Measurements from ENCODE around the gene EN2. TPM values are rescaled to one million over a fixed set of nuclear protein-coding genes. Genes with fewer than 3 reads are reported as not detected.
A peak's percentile ranks its signal among the peaks of the same experiment; 100 is the strongest.

Gene EN2
- total RNA-seq, 1 experiment from 2014 or later: 0.07 TPM

DNA sequence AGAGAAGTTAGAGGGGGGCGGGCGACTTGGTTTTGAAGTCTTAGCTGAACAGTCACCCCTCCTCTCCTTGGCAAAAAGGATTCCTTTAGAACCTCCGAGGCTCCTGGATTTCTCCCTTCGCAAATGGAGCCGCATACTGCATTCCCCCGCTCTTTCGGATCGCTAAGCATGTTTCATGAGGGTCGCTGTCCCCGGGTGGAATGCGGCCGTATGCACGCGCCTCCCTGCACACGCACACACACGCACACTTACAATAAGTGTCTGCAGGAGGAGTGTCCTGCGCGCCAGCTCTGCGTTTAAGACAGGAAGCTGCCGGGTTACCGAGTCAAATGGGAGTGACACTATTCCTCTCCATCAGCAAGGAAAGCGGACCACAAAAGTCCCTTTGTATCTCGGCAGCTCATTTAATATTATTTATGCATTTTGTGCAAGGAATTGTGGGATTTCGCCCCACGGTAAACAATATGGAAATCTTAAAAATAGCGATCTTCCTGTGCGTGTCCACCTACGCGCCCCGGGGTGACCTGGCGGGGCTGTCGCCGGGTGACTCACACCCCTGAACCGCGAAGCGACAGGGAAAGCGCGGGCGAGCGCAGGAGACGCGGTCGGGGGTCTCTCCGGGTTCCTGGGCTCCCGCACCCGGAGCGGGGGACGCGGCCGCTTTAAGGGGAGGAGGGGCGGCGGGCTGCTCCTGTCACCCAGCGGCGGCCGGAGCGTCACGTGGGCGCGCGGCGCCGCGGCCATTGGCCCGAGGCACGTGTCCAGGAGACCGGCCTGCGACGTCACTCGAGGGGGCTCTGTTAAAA, 988 bp upstream of the EN2 start:
- peaks cover 95% of the 10 kb centered on the region for H3K27me3 Mint-ChIP-seq (ENCODE audit: low read depth)
- H3K4me2 ChIP-seq (ENCODE audit: insufficient read depth, insufficient read length, low read length): no peak overlapping the region
- no CpG with 5 or more reads among the region's 69 CpGs for WGBS (ENCODE audit: extremely low coverage, insufficient read length, low lambda C conversion rate)

More for the DNA sequence above, 988 bp upstream of the EN2 start:
- Mint-ChIP-seq H3K4me1 (peaks cover 4 to 22% of the 10 kb centered on the region in 2 experiments; a peak in 2 of 4 replicates), H3K27ac (no peak overlapping the region), H3K9me3 (peaks cover 4 to 7% of the 10 kb centered on the region in 2 experiments; a peak in 4 of 5 replicates), H3K36me3 (ENCODE audit: insufficient read depth in 1 of 3, low read depth in 3 of 3) (no peaks in the 10 kb centered on the region; a peak in 2 of 7 replicates), H3K4me3 (peak overlapping the region in 1 of 2 experiments; percentile 69; a peak in 3 of 5 replicates)
- H2BK20ac ChIP-seq (ENCODE audit: low read depth, low read length, poor library complexity, severe bottlenecking): no peak overlapping the region
- H3K23me2 ChIP-seq (ENCODE audit: insufficient read length, low read depth, low read length, poor library complexity, severe bottlenecking): no peaks in the 10 kb centered on the region
- no peak overlapping the region for H3K23ac ChIP-seq (ENCODE audit: insufficient read length, low read depth, low read length)
- H3K56ac ChIP-seq (ENCODE audit: insufficient read length, low read depth, low read length): no peak overlapping the region
- DNase-seq: peak; percentile 86
- H3K14ac ChIP-seq (ENCODE audit: insufficient read depth, low read length): no peak overlapping the region
- no peak overlapping the region for H3K4ac ChIP-seq (ENCODE audit: low read depth, low read length)
- no peaks in the 10 kb centered on the region for H3K4me1 ChIP-seq (ENCODE audit: insufficient read depth, low read length)
- TF ChIP-seq, protein P1, sequence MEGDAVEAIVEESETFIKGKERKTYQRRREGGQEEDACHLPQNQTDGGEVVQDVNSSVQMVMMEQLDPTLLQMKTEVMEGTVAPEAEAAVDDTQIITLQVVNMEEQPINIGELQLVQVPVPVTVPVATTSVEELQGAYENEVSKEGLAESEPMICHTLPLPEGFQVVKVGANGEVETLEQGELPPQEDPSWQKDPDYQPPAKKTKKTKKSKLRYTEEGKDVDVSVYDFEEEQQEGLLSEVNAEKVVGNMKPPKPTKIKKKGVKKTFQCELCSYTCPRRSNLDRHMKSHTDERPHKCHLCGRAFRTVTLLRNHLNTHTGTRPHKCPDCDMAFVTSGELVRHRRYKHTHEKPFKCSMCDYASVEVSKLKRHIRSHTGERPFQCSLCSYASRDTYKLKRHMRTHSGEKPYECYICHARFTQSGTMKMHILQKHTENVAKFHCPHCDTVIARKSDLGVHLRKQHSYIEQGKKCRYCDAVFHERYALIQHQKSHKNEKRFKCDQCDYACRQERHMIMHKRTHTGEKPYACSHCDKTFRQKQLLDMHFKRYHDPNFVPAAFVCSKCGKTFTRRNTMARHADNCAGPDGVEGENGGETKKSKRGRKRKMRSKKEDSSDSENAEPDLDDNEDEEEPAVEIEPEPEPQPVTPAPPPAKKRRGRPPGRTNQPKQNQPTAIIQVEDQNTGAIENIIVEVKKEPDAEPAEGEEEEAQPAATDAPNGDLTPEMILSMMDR (conservative IDR thresholded peaks at IDR 0.05): no peak
- no peak overlapping the region for H3K9ac ChIP-seq (ENCODE audit: extremely low read depth, insufficient read length, low read length)
- no peak overlapping the region for H2BK12ac ChIP-seq (ENCODE audit: insufficient read length, low read depth, low read length)
- no peak overlapping the region for H4K5ac ChIP-seq (ENCODE audit: insufficient read length, low read depth, low read length)
- H2AK5ac ChIP-seq (ENCODE audit: insufficient read length, low read length): no peak overlapping the region
- H3K79me1 ChIP-seq (ENCODE audit: insufficient read depth, low read depth, low read length, poor library complexity, severe bottlenecking): no peaks in the 10 kb centered on the region
- H3K27ac ChIP-seq (ENCODE audit: insufficient read length, low read depth, low read length): no peak overlapping the region
- H4K91ac ChIP-seq (ENCODE audit: insufficient read length, low read depth, low read length): no peak overlapping the region
- peaks cover 5% of the 10 kb centered on the region for H4K20me1 ChIP-seq (ENCODE audit: control insufficient read depth, insufficient read depth, insufficient read length)
- H2BK5ac ChIP-seq (ENCODE audit: insufficient read length, low read length): no peak overlapping the region
- no peak overlapping the region for H4K8ac ChIP-seq (replicated peaks; ENCODE audit: insufficient read length, low read depth, low read length)
- H2AFZ ChIP-seq (ENCODE audit: low read length): no peak overlapping the region
- H3K9me3 ChIP-seq (ENCODE audit: control insufficient read depth, low read depth, low read length): no peaks in the 10 kb centered on the region
- peaks cover 92% of the 10 kb centered on the region for H3K27me3 ChIP-seq (ENCODE audit: insufficient read depth, low read length)
- H3T11ph ChIP-seq (ENCODE audit: low read length): no peak overlapping the region
- no peaks in the 10 kb centered on the region for H3K79me2 ChIP-seq (ENCODE audit: insufficient read depth, low read length)
- no peak overlapping the region for H2BK15ac ChIP-seq (ENCODE audit: low read depth, low read length)
- H3K18ac ChIP-seq (ENCODE audit: insufficient read length, low read depth, low read length): no peak overlapping the region
- H2BK120ac ChIP-seq (ENCODE audit: low read depth, low read length, poor library complexity, severe bottlenecking): no peak overlapping the region
